ENCODE data around the gene SEH1L. TPM values are rescaled to one million over a fixed set of nuclear protein-coding genes. Genes with fewer than 3 reads are reported as not detected.

SEH1L gene
- total RNA-seq, 1 donor from 2014 or later = 115 TPM

DNA sequence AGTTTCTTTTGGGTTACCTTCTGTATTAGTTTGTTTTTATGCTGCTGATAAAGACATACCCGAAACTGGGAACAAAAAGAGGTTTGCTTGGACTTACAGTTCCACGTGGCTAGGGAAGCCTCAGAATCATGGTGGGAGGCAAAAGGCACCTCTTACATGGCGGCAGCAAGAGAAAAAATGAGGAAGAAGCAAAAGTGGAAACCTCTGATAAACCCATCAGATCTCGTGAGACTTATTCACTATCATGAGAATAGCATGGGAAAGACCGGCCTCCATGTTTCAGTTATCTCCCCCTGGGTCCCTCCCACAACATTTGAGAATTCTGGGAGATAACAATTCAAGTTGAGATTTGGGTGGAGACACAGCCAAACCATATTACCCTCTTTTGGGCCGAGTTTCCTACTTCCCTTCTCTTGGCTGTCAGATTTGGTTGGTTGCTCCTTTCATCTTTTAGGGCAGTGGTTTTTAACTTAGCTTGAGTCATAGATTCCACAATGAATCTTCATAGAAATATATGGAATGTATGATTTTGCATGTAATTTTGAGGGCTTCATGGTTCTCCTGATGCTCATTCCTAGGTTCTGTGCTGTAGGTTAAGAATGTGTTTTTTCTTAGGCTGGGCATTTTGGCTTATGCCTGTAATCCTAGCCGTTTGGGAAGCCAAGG lies 87.6 kb downstream of the SEH1L start:
- Mint-ChIP-seq H3K27me3 (ENCODE audit: low read depth) (no peaks in the 10 kb centered on the region), H3K4me3 (ENCODE audit: low read depth) (no peak overlapping the region), H3K27ac (no peak overlapping the region), H3K4me1 (ENCODE audit: low read depth) (peaks cover 7% of the 10 kb centered on the region), H3K9me3 (no peaks in the 10 kb centered on the region), H3K36me3 (ENCODE audit: low read depth) (peaks cover 58% of the 10 kb centered on the region)
- intact Hi-C loops (cut with micrococcal nuclease) = no loop called here
- no peak for DNase-seq (ENCODE audit: low spot score)

DNA sequence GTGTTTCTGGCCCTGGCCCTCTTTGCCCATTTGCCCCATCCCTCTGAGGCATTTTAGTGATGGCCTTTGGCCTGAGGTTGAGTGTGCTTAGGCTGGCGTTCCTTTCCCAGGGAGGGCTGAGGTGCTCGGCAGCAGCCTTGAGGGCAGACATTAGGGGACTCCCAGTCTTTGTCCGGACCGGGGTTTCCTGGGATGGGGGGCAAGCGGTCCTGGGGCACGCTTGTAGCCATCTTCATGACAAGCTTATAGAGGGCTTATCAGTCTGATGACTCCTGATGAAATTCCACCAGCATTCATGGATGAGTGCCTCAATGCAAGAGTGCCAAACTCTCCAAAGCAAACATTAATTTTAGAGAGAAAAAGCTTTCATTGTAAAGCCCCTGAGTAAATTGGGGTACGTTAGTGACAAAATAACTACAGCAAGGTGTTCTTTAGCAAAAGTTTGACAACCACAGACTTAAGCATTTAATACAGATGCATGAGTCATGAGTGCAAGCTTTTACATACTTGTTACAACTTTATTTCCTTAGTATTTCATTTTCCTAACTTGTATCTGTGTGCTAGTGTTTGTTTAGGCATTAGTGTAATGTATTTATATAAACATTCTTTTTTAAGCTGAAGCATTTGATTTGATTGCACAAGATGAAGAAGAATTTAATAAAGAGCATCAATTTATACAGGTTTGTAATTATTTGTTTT lies 89.0 kb downstream of the SEH1L start:
- no peak for DNase-seq (ENCODE audit: low spot score)
- Mint-ChIP-seq H3K27ac (no peak overlapping the region), H3K9me3 (no peaks in the 10 kb centered on the region), H3K36me3 (ENCODE audit: low read depth) (peaks cover 54% of the 10 kb centered on the region), H3K27me3 (ENCODE audit: low read depth) (no peaks in the 10 kb centered on the region), H3K4me3 (ENCODE audit: low read depth) (no peak overlapping the region), H3K4me1 (ENCODE audit: low read depth) (peaks cover 3% of the 10 kb centered on the region)
- intact Hi-C loops (cut with micrococcal nuclease) = no loop called here

Other genes starting within 250 kb of the SEH1L start
- 14.5 and 17.6 TPM in 2 replicates for gene CEP76, start 245.3 kb upstream of the SEH1L start, total RNA-seq
- gene PSMG2, start 245.0 kb upstream of the SEH1L start, total RNA-seq = 105 and 107 TPM in 2 replicates
- gene PTPN2, start 63.8 kb upstream of the SEH1L start, total RNA-seq = 57.3 and 60.6 TPM in 2 replicates
- gene CEP192, start 43.4 kb downstream of the SEH1L start, total RNA-seq = 37.2 and 37.4 TPM in 2 replicates

All from activated T-helper 2 cell treated with anti-CD3 and anti-CD28 coated beads, Interferon-gamma antibody, Interleukin-2, Interleukin-4, amounts not matched to agents 10 μg/mL and 5 μg/mL and 100 μg/mL, durations not matched to agents 14 hours and 24 hours and 36 hours (primary cell).